H54 (cell line): Measurements from ENCODE around the gene WFDC6.

Source experiments
- DNase-seq: peaks from one replicate; pipeline ENCODE4 v3.0.0; 2011; ENCODE audit warnings: low spot score, mixed read lengths; ENCODE audit not compliant: insufficient read length
- FAIRE-seq: peaks from 3 replicates; lab custom pipeline; 2011; peaks lifted over from hg19 to GRCh38; lab: Jason Lieb, UNC
- POLR2A ChIP-seq: IDR thresholded peaks from 2 replicates; pipeline ENCODE4 v1.6.1; 2011; ENCODE audit warnings: low read depth, mild to moderate bottlenecking, low read length

The WFDC6 gene

GRCh38 chr20:45506398-45506797 is 32.9 kb downstream of the WFDC6 start:
- no peak for FAIRE-seq

GRCh38 chr20:45503403-45503802 is 35.9 kb downstream of the WFDC6 start:
- DNase-seq: no peak
- no peak for FAIRE-seq
- TF ChIP-seq POLR2A: no peak

More at GRCh38 chr20:45506398-45506797, 32.9 kb downstream of the WFDC6 start:
- TF ChIP-seq POLR2A: no peak
- DNase-seq: no peak

GRCh38 chr20:45502561-45502960 is 36.7 kb downstream of the WFDC6 start:
- FAIRE-seq: no peak
- TF ChIP-seq POLR2A: no peak

GRCh38 chr20:45501600-45501999 is 37.7 kb downstream of the WFDC6 start:
- TF ChIP-seq POLR2A: no peak
- DNase-seq (no peak), FAIRE-seq (no peak)

More at GRCh38 chr20:45502561-45502960, 36.7 kb downstream of the WFDC6 start:
- no peak for DNase-seq

GRCh38 chr20:45500022-45500421 is 39.3 kb downstream of the WFDC6 start:
- TF ChIP-seq POLR2A: no peak
- FAIRE-seq: no peak
- DNase-seq: no peak

- DNase-seq: no peak
- TF ChIP-seq POLR2A: no peak
- FAIRE-seq: no peak
These were observed 41.2 kb downstream of the WFDC6 start for GRCh38 chr20:45497971-45498494.

GRCh38 chr20:45496166-45496565 is 43.1 kb downstream of the WFDC6 start:
- no peak for TF ChIP-seq POLR2A

GRCh38 chr20:45495501-45495941 is 43.8 kb downstream of the WFDC6 start:
- no peak for FAIRE-seq
- no peak for DNase-seq
- TF ChIP-seq POLR2A: no peak

More at GRCh38 chr20:45496166-45496565, 43.1 kb downstream of the WFDC6 start:
- FAIRE-seq (no peak), DNase-seq (no peak)

- TF ChIP-seq POLR2A: no peak
- DNase-seq (no peak), FAIRE-seq (no peak)
These were observed 50.2 kb downstream of the WFDC6 start for GRCh38 chr20:45489083-45489531.

- no peak for FAIRE-seq
- TF ChIP-seq POLR2A: no peak
- DNase-seq: no peak
These were observed 52.0 kb downstream of the WFDC6 start for GRCh38 chr20:45487231-45487635.

GRCh38 chr20:45485388-45485787 is 53.9 kb downstream of the WFDC6 start:
- no peak for DNase-seq
- TF ChIP-seq POLR2A: no peak
- no peak for FAIRE-seq

GRCh38 chr20:45484676-45485075 is 54.6 kb downstream of the WFDC6 start:
- FAIRE-seq: no peak
- TF ChIP-seq POLR2A: no peak
- no peak for DNase-seq
